ENCODE measurements around the gene EIF4A3. TPM values are rescaled to one million over a fixed set of nuclear protein-coding genes. Genes with fewer than 3 reads are reported as not detected.

The EIF4A3 gene
- total and polyA plus RNA-seq, 10 of the 15 experiments (the other 5 are each of a cell fraction or from before 2014, with no cell fraction given) = 53.3 to 225 (median 103) TPM

- TF ChIP-seq ZBTB40 (IDR thresholded peaks at IDR 0.05; ENCODE audit: borderline replicate concordance) (peak; percentile 19; the same call in 1 of the 2 replicates), ATF2 (IDR thresholded peaks at IDR 0.05; ENCODE audit: low read length) (no peak), IRF4 (IDR thresholded peaks at IDR 0.05; ENCODE audit: low read depth, low read length) (no peak), EED (IDR thresholded peaks at IDR 0.05; ENCODE audit: low read depth) (no peak), RAD51 (IDR thresholded peaks at IDR 0.05) (no peak), SUZ12 (IDR thresholded peaks at IDR 0.05; ENCODE audit: unreplicated experiment) (no peak), ATF3 (IDR thresholded peaks at IDR 0.05; ENCODE audit: borderline replicate concordance, extremely low read depth, low read depth, low read length) (no peak), ZBTB4 (CRISPR knock-in tag; IDR thresholded peaks at IDR 0.05) (no peak), IRF5 (IDR thresholded peaks at IDR 0.05; ENCODE audit: borderline replicate concordance) (no peak), KAT2A (conservative IDR thresholded peaks at IDR 0.05; ENCODE audit: control insufficient read depth, low read depth, low read length) (no peak), NBN (IDR thresholded peaks at IDR 0.05) (no peak; the same call in 1 of the 2 replicates), ZNF207 (IDR thresholded peaks at IDR 0.05; ENCODE audit: borderline replicate concordance) (no peak), TCF12 (IDR thresholded peaks at IDR 0.05; ENCODE audit: low read depth, low read length) (0 out of 2 replicates have a peak, but pooled peaks have one; percentile 30), BMI1 (IDR thresholded peaks at IDR 0.05; ENCODE audit: borderline replicate concordance) (peak; percentile 78; the same call in 1 of the 2 replicates), CHD1 (IDR thresholded peaks at IDR 0.05; ENCODE audit: low read depth, low read length) (no peak), MXI1 (IDR thresholded peaks at IDR 0.05; ENCODE audit: low read depth, low read length) (no peak)
These were observed 550 bp downstream of the EIF4A3 start (continued) for GRCh38 chr17:80146121-80147034.
